Measurements from ENCODE around the gene BMI1.
A peak's percentile ranks its signal among the peaks of the same experiment; 100 is the strongest.
"Not testable (repeated sequence)": the region's sequence is repeated elsewhere in the genome, so short reads cannot be mapped to it uniquely, and the experiment has no call there.

The BMI1 gene

DNA sequence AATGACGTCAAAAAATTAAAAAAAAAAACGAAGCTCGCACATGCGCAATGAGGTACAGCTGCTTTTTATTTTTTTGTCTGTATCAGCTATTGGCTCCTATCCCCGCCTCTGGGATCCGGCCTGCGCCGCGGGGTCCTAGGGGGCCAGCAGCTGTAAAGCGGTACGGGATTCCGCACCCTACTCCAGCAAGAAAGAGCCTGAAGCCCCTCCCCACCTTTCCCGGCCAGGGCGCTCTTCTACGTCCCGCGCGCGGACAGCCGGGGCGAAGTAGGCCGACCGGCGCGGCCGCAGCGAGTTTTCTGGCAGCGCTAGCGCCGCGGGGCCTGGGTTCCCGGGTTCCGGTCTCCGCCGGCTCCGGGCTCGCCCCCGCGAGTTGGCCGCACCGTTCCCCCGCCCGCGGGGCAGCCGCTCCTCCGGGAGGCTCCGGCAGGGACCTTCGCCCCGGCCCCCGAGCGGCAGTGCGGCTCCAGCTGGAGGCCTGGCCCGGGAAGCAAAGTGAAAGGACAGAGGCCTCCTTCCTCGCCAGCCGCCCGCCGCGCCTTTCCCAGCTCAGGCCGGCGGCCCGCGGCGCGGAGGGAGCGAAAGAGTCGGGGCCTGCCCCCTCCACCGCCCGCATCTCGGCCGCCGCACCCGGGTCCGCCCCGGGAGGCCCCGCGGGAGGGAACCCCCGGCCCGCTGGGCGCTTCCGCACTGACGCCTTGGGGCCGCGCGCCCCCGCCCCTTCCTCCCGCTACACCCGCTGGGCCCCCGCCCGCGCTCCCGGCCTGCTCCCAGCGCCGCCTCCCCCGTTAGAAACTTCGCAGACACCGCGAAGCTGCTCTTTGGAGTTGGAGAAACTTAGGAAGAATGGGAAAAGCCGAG lies 19.7 kb downstream of the BMI1 start:
- DNase-seq = peak; percentile 55

DNA sequence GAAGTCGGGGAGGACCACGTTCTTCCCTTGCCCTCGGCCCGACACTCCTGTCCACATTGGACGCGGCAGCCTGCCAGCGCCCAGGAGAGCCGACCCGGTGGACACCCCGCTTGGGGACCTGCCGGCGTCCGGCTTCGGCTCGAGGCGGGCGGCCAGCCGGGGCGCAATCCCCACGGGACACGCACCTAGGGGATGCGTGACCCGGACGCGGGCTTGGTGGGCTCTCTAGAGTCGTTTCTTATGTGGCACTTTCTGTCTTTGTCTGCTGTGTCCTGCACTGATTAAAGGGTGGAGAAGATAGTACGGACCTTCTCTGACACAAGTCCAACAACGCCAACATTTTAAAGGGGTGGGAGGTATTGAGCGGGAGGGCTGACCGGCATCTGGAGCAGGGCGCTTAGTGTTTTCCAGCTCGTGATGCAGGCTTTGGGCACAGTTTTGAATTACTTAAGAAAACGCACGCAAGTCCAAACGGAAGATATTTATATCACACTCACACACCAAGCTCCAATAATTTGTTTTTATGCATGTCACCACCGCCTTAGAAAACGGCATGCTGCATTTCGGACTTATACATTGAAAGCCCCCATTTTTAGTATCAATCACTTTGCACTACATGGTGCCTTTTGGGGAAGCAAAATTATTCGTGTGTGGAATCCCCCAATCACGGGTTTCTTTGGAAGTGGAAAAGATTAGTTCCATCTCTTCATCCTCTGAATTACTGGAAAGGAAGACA lies 20.5 kb downstream of the BMI1 start:
- DNase-seq = no peak

DNA sequence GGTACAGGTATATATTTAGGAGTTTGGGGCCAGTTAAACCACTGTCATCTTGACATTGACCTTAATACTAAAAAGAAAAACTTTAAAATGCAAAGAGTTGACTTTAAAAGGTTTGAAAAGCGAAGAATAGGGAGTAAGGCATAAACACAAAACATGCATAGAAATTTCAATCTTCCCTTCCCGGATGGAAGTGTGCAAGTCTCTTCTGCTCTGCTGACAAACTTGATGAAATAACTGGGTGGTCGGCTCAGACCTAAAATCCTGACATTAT lies 21.0 kb downstream of the BMI1 start:
- DNase-seq = no peak

DNA sequence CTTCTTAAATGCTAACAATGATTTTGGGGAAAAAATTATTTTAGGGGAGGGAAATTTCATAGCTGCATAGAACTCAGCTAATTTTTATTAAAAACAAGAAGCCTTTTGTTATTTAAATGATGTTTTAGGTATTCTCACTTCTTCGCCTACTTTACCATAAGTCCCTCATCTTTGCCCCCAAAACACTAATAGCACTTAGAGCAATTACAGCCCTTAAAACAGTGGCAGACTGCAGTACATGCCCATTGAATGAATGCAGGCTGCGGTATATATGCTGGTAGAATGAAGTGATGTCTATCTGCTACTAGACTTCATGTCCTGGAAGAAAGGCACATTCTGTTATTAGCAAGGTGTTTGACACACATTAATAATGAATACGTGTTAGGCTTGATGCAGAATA lies 21.5 kb downstream of the BMI1 start:
- DNase-seq = no peak

DNA sequence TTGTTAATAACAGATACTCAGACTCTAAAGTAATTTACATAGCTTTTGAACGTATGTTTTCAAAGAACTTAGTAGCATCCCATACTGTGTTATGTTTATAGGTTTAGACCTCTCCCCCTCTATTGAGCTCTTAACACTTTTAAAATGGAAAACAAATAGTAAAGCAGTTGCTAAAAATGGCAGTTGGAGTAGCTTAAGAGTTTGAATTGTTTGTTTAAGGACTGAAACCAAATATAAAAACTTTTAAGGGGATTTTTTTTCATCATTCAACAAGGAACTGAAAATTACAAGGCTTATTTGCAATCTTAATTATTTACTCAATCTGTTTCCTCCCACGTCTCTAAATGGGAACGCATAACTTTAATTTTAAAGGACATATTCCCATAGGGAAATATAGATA lies 22.8 kb downstream of the BMI1 start:
- no peak for DNase-seq

DNA sequence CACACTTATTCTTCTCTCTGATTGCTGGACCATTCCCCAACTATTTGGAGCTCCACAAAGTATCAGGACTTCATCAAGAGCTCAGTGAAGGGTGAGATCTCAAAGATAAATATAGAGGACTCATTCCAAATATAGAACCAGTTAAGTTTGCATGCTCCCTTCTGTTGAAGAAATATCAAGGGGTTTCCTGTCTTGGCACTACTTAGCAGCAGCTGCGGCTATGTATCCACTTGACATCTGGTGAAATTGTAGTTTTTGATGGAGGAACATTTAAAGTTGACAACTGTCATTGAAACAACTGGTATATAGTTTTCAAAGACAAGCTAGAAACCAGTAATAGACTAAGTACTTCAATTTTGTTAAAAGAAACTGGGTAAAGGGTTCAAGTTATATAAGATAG lies 23.4 kb downstream of the BMI1 start:
- no peak for DNase-seq

DNA sequence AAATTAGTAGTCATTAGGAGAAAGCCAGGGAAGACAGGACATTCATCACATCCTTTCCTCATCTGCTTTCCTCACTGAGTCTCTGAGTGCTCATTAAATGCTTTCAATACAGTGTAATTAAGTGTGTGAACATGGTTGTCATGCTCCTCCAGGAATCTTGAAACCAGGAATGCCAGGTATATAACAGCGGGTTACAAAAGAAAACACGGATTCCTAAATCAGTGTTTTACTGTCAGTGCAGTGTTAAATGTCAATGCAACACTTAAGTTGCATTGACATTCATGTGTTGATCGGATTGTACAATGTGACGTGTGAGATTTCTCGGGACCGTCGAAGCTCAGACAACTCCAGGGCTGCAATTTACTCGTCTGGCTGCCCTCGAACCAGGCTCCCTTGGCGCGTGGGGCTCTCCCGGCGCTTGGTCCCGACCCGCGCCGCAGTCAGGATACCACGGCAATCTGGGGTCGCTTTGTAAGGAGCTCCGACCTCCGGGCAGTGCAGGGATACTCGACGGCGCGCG lies 23.9 kb downstream of the BMI1 start:
- DNase-seq = no peak

DNA sequence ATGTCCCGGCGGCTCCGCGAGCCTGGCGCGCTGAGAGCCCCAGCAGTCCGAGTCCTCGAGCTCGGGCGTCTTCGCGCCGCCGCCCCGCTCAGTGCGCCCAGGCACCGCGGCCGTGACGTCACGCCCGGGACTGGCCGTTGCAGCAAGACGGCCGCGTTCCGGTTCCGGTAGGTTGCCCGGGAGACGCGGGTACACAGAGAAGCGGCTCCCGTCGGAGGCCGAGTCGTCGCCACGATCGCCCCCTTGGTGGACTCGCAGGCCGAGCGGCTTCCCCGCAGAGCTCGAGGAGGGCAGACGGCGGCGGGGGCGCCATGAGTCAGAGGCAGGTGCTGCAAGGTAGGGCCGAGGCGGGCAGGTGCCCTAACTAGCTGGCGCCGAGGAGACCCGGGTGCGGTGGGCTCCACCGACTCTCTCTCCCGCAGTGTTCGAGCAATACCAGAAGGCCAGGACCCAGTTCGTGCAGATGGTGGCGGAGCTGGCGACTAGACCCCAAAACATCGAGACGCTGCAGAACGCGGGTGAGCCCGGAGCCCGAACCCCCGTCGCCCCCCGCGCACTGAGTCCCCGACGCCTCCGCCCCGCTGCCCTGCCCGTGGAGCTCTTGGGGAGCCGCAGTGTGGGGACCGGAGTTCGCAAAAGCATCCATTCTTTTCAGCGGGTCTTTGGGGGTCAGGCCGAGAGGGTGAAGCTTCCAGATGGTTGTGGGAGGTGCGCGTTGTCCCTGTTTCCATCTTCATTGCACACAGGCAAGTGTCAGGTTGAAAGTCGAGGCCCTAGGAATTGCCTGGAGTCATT lies 24.6 kb downstream of the BMI1 start, which contains the start of gene SPAG6:
SPAG6 (plus strand) TSS at position 196 of the 795 bp plus-strand sequence; CDS start at position 312, 116 bp downstream.
- DNase-seq = peak; percentile 34

DNA sequence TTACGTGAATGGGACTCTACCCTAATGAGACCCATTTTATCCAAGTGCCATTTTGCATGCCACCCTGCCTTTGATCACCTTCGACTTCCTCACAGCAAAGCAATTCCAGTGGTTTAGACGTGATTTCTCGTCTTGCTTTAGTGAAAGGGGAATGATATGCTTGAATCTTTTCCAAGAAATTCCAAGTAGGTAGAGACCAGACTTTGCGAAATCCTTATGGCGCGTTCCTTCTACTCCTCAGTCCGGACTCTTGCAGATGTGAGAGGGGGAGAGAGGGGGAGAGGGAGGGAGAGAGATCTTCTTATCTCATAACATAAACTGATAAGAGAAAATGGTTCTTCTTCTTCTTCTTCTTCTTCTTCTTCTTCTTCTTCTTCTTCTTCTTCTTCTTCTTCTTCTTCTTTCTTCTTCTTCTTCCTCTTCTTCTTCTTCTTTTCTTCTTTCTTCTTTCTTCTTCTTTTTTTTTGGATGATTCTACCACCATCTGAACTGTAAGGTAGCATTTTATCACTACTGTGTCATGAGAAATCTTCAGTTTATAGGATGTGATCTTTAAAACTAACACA lies 25.3 kb downstream of the BMI1 start:
- DNase-seq = no peak

DNA sequence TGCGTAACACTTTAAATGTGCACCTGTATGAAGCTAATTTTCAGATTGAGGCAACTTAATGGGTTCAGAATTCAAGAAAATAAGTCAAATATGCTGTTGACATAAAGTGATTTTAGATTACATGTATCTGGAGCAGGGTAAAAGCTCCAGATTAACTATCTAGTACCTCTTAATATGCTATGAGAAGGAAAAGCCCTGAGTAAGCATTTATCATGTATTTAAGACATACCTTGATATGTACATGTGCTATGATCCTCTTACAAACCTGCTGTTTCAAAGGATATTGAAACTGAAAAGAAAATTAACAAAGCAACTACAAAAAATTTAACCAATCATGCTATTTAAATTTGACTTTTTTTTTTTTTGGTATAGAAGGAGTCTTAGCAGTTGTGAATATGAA lies 28.9 kb downstream of the BMI1 start:
- DNase-seq = no peak

DNA sequence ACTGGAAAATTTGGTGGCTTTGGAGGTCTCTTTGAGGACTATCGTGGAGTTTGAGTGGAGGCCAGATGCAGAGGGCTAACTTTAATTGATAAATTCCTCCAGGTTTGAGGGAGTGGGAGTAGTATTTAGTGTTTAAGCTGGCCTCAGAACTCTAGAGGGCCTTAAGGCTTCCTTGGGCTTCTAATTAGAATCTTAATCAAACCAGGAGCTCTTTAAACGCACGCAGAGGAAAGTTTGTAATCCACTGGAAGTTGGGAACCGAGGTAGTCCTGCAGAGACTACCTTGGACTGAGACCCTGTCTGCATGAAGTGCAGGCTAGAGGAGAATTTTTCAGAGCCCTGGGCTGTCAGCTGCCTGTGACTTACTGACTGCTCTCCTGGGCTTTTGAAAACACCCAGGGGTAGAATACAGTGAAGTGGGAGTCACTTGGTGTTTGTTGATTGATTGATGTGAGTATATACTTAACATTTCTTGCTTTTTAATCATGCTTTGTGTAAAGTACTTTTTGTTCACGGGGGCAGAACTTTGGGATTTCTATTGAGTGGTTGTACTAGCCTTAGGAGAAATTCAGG lies 30.3 kb downstream of the BMI1 start:
- no peak for DNase-seq

DNA sequence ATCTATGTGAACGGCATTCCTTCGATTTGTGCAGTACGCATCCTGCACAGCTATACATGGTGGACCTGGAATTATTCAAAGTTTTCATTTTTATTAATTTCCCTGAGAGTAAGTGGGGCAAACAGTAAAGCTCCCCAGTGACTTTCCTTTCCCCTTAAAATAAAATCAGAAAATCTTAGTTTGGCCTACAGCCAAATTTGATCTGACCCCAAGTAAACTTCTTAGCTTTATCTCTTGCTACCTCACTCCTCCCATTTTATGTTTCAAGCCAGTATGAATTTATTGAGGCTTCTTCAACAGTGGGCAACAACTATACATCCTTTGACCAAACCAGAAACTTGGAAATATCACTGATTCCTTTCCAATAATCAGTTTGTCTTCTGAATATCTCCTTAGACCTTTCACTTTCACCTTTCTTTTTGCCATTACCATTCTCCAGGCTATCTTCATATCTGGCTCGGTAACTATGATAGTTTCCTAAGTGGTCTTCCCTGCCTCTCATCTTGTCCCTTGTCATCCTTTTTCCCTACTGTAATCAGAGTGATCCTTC lies 35.5 kb downstream of the BMI1 start:
- DNase-seq = no peak

DNA sequence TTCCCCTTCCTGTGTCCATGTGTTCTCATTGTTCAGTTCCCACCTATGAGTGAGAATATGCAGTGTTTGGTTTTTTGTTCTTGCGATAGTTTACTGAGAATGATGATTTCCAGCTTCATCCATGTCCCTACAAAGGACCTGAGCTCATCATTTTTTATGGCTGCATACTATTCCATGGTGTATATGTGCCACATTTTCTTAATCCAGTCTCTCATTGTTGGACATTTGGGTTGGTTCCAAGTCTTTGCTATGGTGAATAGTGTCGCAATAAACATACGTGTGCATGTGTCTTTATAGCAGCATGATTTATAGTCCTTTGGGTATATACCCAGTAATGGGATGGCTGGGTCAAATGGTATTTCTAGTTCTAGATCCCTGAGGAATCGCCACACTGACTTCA lies 36.9 kb downstream of the BMI1 start:
- not testable (repeated sequence) for DNase-seq

DNA sequence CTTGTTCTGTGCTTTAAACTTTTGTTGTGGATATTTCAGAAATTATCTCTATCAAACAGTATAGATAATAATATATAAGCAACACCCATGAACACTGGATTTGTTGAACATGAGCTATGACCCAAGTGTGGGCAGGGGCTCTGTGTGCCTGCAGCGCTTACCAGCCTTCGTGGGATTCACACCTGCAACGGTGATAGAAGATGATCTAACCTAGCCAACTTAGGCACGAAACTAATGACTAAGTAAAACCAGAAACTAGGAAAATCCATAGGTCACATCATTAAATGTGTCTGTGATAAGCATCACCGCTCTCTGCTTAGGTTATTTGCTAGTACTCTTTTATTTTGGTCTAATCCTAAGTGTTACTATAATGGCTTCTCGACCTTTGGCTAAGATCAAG lies 42.4 kb downstream of the BMI1 start:
- DNase-seq = no peak

DNA sequence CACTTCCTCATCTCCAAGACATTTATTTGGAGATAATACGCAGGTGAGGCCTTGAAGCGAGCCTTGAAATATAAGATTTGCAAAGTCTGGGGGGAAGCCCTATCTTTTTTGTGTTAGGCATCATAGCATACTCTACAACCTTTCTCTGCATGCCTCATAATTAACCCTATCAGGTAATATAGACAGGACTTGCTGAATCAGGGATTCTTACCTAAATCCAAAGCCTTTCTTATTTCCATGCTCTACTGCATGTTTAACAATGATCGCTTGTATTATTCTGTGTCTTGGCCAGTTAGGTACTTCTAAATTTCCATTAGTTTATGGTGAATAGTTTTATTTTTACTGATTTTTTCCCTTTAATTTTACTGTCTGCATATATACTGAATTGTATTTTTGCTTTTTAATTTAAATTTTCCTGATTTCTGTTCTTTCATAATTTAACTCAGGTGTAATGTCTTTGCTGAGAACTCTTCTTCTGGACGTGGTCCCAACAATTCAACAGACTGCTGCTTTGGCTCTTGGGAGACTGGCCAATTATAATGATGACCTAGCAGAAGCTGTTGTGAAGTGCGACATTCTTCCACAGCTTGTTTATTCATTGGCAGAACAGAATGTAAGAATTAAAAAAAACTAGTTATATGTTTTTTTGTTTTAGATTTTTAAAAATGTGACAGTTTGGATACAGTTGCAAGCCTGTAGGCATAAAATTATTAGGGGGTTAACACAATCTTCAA lies 43.7 kb downstream of the BMI1 start:
- DNase-seq = no peak

DNA sequence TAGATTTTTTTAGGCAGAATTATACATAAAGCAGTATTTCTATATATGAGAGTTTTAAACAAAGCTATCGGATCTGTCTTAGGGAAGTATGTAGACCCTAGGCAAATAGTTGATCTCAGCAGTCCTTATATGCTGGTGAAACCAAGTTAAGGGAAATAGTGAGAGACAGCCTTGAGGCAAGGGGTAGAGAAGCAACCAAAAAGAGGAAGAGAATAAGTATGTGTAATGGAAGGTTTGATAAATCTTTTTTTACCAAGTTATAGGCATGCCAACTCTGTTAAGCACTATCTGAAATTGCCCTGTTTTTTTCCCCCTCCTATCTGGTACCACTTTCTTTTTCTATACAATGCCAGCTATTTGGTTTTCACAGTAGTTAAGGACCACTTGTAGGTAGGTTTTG lies 44.3 kb downstream of the BMI1 start:
- no peak for DNase-seq

DNA sequence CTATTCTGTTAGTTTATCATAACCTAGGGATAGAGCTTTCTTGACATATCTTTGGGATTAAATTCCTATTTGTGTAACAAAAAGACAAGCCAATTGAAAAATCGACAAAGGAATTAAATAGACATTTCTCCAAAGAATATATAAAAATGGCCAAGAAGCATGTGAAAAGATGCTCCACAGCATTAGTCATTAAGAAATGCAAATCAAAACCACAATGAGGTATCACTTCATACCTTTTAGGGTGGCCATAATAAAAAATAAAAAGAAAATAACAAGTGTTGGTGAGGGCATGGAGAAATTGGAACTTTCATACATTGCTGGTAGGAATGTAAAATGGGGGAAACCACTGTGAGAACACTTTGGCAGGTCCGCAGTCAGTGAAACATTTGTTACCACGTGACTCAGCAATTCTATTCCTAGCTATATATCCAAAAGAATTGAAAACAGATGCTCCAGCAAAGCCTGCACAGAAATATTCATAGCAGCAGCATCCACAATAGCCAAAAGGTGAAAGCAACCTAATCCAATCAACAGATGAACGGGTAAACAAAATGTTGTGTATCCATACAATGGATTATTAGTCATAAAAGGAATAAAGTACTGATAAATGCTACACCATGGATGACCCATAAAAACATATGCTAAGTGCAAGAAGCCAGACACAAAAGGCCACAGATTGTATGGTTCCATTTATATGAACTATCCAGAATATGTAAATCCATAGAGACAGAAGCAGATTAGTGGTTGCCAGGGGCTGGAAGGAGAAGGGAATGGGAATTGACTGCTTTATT lies 44.9 kb downstream of the BMI1 start:
- DNase-seq = no peak

DNA sequence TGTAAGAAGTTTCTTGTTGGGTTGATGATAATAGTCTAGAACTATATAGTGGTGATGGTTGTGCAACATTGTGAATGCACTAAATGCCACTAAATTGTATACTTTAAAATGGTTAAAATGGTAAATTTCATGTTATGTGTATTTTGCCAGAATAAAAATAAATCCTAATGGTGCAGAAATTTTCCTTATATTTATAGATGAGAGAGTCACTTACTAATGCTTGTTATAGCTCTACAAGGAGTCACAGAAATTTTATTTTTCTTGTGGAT lies 45.5 kb downstream of the BMI1 start:
- DNase-seq = no peak

DNA sequence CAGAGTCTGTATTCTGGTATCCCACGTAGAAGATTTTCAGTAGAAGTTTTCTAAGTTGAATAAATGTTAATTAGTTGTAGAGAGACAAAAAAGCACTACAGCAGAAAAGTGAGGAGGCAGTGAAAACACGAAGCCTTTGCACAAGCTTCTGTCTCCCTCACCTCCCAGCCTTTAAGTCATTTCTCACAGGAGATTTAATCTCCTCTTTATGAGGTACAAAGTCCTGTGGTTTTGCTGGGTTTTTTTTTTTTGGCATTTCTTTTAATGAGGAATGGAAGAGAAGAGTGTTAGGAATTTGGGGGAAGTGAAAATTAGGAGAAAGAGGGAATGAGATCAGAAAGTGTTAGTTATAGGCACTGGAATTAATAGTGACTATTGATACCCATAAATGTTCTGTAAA lies 45.9 kb downstream of the BMI1 start:
- no peak for DNase-seq

DNA sequence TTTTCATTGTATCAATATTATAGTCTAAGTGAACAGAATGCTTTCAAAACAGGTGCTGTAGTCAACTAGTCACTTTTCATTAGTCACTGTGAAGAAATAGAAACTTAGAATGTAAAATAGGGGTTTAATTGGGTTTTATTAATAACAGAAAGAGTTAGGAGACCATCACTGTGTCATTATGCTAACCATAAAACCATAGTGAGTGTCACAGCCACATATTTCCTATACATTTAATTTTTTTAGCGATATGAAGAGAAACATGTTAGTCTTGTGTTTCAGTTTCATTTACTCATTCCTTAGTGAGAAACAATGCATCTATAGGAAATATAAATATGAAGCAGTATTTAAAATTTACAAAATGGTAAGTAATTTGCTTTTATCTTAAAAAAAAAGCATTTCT lies 46.6 kb downstream of the BMI1 start:
- DNase-seq = no peak

DNA sequence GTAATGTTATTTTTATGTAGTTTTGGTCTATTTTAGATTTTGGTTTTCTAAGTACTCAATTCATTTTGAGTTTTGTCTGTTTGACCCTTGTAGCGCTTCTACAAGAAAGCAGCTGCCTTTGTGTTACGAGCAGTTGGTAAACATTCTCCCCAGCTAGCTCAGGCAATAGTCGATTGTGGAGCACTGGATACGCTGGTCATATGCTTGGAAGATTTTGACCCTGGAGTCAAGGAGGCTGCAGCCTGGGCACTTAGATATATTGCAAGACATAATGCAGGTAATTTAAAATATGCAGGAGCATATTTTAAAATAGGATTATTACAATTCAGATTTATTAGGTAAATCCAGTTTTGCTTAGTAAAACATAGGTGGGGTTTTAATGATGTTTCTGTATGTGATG lies 47.5 kb downstream of the BMI1 start:
- no peak for DNase-seq
